GM19328 (cell line): Measurements from ENCODE around the gene HLA-DQB1.
"Not testable (repeated sequence)": the region's sequence is repeated elsewhere in the genome, so short reads cannot be mapped to it uniquely, and the experiment has no call there.

Source experiments
- ATAC-seq: cut with Tn5 transposase; IDR thresholded peaks from one replicate; pipeline ENCODE4 v1.9.1; 2021; ENCODE audit warnings: mild to moderate bottlenecking, moderate library complexity; ENCODE audit not compliant: unreplicated experiment

The HLA-DQB1 gene

GRCh38 chr6:32666420-32667300 is at the start of gene HLA-DQB1:
TSS of gene HLA-DQB1 (minus strand) at chr6:32666657. CDS start at chr6:32666607, 50 bp downstream.
- ATAC-seq = no peak

- no peak for ATAC-seq
These were observed 46.8 kb upstream of the HLA-DQB1 start for GRCh38 chr6:32713241-32713640.

DNA sequence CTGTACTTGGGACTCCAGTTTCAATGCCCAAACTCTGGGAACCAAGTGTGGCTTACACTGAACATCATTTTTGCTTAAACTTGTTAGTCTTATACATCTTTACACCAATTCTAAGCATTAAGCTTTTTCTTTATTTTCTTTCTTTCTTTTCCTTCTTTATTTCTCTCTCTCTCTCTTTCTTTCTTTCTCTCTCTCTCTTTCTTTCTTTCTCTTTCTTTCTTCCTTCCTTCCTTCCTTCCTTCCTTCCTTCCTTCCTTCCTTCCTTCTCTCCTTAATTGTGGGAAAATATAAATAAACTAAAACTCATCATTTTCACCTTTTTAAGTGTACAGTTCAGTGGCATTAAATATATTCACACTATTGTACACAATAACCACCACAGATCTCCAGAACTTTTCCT is 43.2 kb upstream of the HLA-DQB1 start:
- ATAC-seq = no peak

DNA sequence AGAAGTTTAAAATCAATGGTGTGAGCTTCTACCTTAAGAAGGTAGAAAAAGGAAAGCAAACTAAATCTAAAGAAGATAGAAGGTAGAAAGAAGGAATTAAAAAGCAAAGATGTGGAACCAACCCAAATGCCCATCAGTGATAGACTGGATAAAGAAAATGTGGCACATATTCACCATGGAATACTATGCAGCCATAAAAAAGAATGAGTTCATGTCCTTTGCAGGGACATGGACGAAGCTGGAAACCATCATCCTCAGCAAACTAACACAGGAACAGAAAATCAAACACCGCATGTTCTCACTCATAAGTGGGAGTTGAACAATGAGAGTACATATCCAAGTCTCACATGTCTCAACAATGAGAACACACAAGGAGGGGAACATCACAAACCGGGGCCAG is 38.7 kb upstream of the HLA-DQB1 start:
- not testable (repeated sequence) for ATAC-seq

- ATAC-seq = no peak
These were observed 36.9 kb upstream of the HLA-DQB1 start for GRCh38 chr6:32703347-32703746.

DNA sequence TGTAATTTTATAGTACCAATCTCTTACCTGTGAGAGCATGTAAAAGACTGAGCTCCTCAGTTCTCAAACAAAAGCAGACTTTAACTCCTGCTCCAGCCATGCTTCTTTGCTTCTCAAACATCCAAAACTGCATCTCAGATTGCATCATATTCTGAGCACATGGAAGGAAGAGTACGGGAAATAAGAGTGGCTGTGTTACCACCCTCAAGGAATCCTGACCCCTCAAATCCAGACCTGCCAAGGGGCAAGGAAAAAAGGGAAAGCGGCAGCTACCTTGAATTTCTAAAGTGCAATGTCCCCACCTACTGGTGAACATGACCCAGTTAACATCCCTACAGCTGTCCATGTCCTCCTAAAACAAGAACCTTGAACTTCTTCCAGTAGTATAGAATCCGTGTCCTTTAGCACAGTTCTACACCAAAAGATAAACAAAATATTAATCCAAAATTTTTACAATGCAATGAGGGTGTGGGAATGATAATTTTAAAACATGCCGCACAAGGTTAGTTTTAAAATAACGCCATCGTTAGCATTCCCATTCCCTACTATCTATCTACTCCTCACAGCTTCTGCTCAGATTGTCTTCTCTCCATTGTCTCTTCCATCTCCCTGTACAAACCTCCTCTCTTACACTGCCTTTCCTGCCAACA is 34.1 kb upstream of the HLA-DQB1 start:
- ATAC-seq = no peak

DNA sequence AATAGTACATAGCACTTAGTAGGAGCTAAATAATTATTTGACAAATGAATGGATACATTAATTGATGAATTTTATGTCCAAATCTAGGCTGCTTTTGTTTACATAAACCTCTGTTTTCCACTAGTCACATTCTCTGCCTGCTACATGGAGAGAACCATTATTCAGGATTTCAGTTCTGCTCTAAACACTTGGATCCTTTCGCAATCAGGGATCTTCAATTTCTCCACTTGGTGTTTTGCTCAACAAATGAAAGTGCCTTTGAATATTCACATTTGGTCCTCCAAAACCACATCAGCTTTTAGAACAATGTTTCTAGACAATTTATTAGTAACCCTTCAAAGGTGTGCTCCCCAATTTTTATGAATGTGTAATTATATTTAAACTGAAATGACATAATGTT is 30.6 kb upstream of the HLA-DQB1 start:
- no peak for ATAC-seq

- no peak for ATAC-seq
These were observed 25.6 kb upstream of the HLA-DQB1 start for GRCh38 chr6:32692019-32692418.

- no peak for ATAC-seq
These were observed 23.4 kb upstream of the HLA-DQB1 start for GRCh38 chr6:32689531-32690501.

- peak; percentile 51 for ATAC-seq
These were observed 19.1 kb upstream of the HLA-DQB1 start for GRCh38 chr6:32685603-32686002.

DNA sequence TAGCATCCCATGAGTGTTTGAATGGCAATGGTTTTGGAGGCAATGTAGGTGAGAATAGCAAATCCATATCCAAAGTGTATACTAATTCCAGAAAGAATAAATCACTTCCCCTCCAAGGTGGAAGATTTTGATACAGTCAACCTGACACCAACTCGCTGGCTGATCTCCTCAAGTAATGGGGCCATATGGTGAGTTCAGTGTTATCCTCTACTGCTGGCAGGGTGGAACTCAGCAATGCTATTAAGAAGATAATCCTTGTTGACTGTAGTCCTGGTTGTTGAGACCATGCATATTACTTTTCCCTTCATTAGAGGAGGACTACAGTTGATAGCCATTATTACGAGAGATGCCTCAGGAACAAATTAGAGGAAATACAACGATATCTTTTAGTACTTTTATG is 17.8 kb upstream of the HLA-DQB1 start:
- ATAC-seq = no peak

GRCh38 chr6:32680055-32680454 is 13.6 kb upstream of the HLA-DQB1 start:
- no peak for ATAC-seq

DNA sequence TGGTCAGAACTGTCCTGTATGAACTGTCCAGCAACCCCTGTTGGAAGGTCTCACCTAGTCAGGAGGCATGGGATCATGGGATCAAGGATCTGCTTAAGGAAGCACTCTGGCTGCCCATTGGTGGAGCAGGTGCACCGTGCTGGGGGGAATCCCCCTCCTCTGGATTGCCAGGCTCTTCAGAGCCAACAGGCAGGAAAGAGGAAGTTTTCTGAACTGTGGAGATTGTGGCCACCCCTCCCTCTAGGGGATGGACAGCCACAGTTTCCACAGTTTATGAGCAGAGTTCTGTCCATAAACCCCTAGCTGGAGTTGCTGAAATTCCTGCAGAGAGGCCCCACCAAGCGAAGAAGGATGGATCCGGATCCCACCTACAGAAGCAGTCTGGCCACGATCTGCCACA is 13.0 kb upstream of the HLA-DQB1 start:
- ATAC-seq = no peak

- ATAC-seq = not testable (repeated sequence)
These were observed 7.7 kb upstream of the HLA-DQB1 start for GRCh38 chr6:32674123-32674522.

- ATAC-seq = not testable (repeated sequence)
These were observed 5.5 kb upstream of the HLA-DQB1 start for GRCh38 chr6:32671908-32672307.

DNA sequence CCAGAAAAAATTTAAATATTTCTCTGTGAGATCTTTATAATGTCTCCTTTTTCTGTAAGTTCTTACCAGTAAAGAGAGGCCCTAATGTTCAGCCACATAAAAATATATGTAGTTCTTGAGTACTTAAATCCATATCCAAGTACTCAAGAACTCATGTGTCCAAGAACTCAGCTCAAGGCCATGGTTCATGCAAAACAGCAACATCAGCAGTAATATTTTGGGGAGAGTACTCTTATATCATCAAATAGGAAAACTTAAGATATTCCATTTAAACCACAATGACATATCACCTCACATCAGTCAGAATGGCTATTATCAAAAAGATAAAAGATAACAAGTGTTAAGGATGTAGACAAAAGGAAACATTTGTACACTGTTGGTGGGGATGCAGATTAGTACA is 3.4 kb upstream of the HLA-DQB1 start:
- no peak for ATAC-seq

- ATAC-seq = no peak
These were observed 2.8 kb upstream of the HLA-DQB1 start for GRCh38 chr6:32669240-32669639.

DNA sequence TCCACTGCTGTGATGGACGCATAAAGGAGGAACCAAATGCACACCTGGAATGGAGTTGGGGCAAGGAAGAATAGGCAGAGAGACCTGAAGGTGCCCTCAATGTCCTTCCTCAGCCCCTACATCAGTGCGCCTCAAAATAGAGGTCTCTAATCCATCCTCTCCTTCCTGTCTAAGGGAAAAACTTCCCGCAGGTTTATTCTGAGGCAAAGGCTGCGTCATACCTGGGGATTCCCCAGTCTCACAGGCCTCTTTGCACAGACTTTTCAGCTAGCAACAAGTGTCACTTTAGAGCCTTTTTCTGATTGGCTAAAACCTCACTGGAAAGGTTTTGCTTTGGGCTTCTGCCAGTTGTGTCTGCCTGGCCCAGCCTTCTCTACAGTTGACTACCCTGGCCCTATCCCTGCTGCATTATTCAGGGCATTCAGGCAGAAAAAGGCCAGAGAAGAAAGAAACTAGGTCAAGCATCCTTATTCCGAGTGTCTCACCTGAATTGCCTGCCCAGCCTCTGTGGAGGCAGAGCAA is 1.8 kb upstream of the HLA-DQB1 start:
- ATAC-seq = peak; percentile 69

GRCh38 chr6:32665661-32666060 is 796 bp downstream of the HLA-DQB1 start:
- ATAC-seq = no peak

- no peak for ATAC-seq
These were observed 1.6 kb downstream of the HLA-DQB1 start for GRCh38 chr6:32664827-32665362.

DNA sequence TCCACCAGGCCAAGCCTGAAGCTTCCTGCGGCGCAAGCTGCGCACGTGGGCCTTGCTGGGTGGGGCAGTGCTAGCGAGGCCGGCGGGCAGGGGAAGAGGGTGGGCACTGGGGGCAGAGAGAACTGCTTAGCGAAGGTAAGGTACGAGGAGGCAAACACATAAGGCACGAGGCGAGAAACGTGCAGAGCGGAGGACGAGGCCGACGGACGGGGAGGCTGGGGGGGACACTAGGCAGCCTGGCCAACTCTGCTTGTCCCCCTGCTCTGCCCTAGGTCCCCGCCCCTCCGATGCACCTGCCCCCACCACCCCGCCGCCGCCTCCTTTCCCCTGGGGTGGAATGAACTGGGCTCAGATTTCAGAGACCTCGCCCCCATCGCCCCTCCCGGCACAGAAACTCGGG is 2.1 kb downstream of the HLA-DQB1 start:
- no peak for ATAC-seq
